Aorta (tissue), 4 donors: Measurements from ENCODE around the gene SCGN. TPM values are rescaled to one million over a fixed set of nuclear protein-coding genes. Genes with fewer than 3 reads are reported as not detected.

Source experiments
- polyA plus RNA-seq, 2 donors: library from polyadenylated mRNA; stranded (reverse); fragments of 200-250 nt; gene quantifications; one replicate each; pipeline ENCODE4 v1.2.3, GENCODE V29; 2013
- total RNA-seq, 2 donors: library from RNA; stranded (reverse); fragmentation: NEBNext Ultra II Directional; extraction: Animal tissue kit (Norgen Biotek cat#: 25700); gene quantifications; one replicate each; pipeline ENCODE4 v1.2.1, GENCODE V29; 2021
- donor health status: healthy with polysubstance abuse.
- donor health status: Bipolar disorder and iron deficiency.
- donor health status: DM: no; HTN: no; CAD: no.
- donor health status: DM: yes; HTN: yes; CAD: no.

Gene SCGN
- total and polyA plus RNA-seq, 4 donors: 1.1 to 3.1 TPM; not detected in 2

Other genes with a start within 250 kb of the SCGN start
- not detected for gene SLC17A4, start 102.5 kb downstream of the SCGN start, total RNA-seq
- gene SLC17A4, start 102.5 kb downstream of the SCGN start, polyA plus RNA-seq: 1 to 10 TPM in 1 of 2 donors, under 1 TPM in 1; 0.10 to 1.3 TPM
- not detected for gene SLC17A1, start 179.8 kb downstream of the SCGN start, total RNA-seq
- not detected for gene SLC17A1, start 179.8 kb downstream of the SCGN start, polyA plus RNA-seq
- not detected for gene SLC17A3, start 222.0 kb downstream of the SCGN start, total RNA-seq
- not detected for gene SLC17A3, start 222.0 kb downstream of the SCGN start, polyA plus RNA-seq